ENCODE data around the gene HNF4A.
"Not testable (repeated sequence)": the region's sequence is repeated elsewhere in the genome, so short reads cannot be mapped to it uniquely, and the experiment has no call there.

HNF4A gene

GRCh38 chr20:44355498-44356352 is at the start of gene HNF4A:
HNF4A (plus strand) TSS chr20:44355699; CDS start chr20:44355805, 106 bp downstream.
- Mint-ChIP-seq H3K4me3 (no peak within 1 kb of the TSS), H3K4me1 (no peaks in the 10 kb centered on the region)

GRCh38 chr20:44306927-44307326 is 48.6 kb upstream of the HNF4A start:
- DNase-seq (ENCODE audit: low spot score in 2 of 2) (no peak), ATAC-seq (replicated peaks; ENCODE audit: extremely low read depth, poor library complexity, severe bottlenecking) (no peak)
- H3K4me1 Mint-ChIP-seq, result peaks cover 34% of the 10 kb centered on the region
- no peaks in the 10 kb centered on the region for H3K27me3 Mint-ChIP-seq
- H3K36me3 Mint-ChIP-seq (ENCODE audit: insufficient read depth), result peaks cover 19% of the 10 kb centered on the region
- H3K27ac Mint-ChIP-seq (ENCODE audit: low read depth), result no peak overlapping the region
- H3K9me3 Mint-ChIP-seq, result no peaks in the 10 kb centered on the region
- no peak overlapping the region for H3K4me3 Mint-ChIP-seq

More at GRCh38 chr20:44355498-44356352, at the start of gene HNF4A:
- no peak within 1 kb of the TSS for H3K27ac Mint-ChIP-seq (ENCODE audit: low read depth)
- ATAC-seq (replicated peaks; ENCODE audit: extremely low read depth, poor library complexity, severe bottlenecking) (no peak), DNase-seq (ENCODE audit: low spot score in 2 of 2) (no peak)
- H3K27me3 Mint-ChIP-seq, result peaks cover 28% of the 10 kb centered on the region
- no peaks in the 10 kb centered on the region for H3K9me3 Mint-ChIP-seq
- no peaks in the 10 kb centered on the region for H3K36me3 Mint-ChIP-seq (ENCODE audit: insufficient read depth)

GRCh38 chr20:44309763-44310663 is 45.5 kb upstream of the HNF4A start:
- peak overlapping the region; percentile 87 for H3K4me3 Mint-ChIP-seq
- peaks cover 29% of the 10 kb centered on the region for H3K4me1 Mint-ChIP-seq
- H3K36me3 Mint-ChIP-seq (ENCODE audit: insufficient read depth), result peaks cover 15% of the 10 kb centered on the region
- no peak for ATAC-seq (replicated peaks; ENCODE audit: extremely low read depth, poor library complexity, severe bottlenecking)
- no peak for DNase-seq (ENCODE audit: low spot score in 2 of 2)
- no peaks in the 10 kb centered on the region for H3K27me3 Mint-ChIP-seq
- peak overlapping the region; percentile 90 for H3K27ac Mint-ChIP-seq (ENCODE audit: low read depth)
- no peaks in the 10 kb centered on the region for H3K9me3 Mint-ChIP-seq

DNA sequence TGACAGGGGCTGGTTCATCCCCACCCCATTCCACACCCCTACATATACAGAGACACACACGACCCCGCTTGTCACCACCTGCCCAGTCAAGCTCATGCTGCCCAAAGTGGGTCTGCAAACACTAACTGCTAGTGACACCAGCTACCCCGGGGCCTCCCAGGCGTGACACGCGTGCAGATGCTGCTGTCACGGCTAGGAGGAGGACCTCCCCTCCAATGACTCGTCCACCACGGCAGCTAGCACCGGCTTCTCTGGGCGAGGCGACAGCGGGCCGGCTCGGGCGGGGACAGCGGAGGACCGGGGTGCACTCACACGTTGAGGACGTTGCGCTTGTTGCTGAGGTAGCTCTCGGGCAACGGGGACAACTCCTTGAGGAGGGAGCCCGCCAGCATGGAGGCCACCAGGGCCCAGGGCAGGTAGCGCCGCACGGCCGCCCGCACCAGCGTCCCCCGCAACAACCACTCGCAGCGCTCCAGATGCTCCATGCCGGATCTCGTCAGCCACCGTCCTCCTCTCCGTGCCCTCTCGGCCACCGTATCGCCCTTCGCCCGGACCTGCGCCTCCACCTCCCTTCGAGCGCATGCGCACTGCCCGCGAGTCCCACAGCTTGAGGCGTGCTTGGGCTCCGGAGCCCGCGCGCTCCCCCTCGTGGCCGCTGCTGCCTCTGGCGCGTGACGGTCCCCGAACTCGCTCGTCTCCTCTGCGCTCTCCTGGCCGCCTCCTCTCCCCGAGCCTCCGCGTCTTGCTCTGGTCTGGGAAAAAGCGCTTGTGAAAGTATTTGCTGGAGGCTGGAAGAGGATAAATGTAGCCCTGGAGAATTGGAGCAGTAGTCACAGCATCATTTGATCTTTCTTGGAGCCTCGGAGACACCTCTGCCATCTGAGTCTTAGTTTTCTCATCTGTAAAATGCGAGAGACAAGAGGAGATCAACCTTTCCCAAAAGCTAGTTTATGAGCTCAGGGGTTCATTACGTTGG is 44.5 kb upstream of the HNF4A start, which contains the start of gene FITM2:
TSS of gene FITM2 (minus strand) at position 539 of the 976 bp plus-strand sequence. CDS start at position 485, 54 bp downstream.
- peak; percentile 94 to 95 for DNase-seq (ENCODE audit: low spot score in 2 of 2)
- H3K4me1 Mint-ChIP-seq, result peaks cover 29% of the 10 kb centered on the region
- H3K27me3 Mint-ChIP-seq, result no peaks in the 10 kb centered on the region
- peak; percentile 92 for ATAC-seq (replicated peaks; ENCODE audit: extremely low read depth, poor library complexity, severe bottlenecking)
- H3K4me3 Mint-ChIP-seq, result peak within 1 kb of the TSS; percentile 87
- peaks cover 15% of the 10 kb centered on the region for H3K36me3 Mint-ChIP-seq (ENCODE audit: insufficient read depth)
- no peaks in the 10 kb centered on the region for H3K9me3 Mint-ChIP-seq
- peak within 1 kb of the TSS; percentile 90 for H3K27ac Mint-ChIP-seq (ENCODE audit: low read depth)

DNA sequence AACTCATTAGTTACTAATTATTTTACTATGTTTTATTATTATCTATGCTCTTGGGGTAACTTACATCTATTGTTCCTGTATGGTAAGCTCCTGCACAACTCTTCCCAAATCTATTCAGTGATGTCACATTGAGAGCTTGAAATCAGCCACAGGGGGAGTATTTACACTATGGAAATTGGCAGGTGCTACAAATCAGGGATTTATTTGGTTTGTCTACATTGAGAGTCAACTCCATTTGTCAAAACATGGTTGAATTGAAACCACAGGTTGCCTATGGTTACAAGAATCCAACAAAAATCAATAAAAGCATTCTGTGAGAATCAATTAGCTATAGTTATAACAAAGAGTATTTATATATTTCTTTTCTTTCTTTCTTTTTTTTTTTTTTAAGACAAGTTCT is 40.6 kb upstream of the HNF4A start:
- H3K9me3 Mint-ChIP-seq, result no peaks in the 10 kb centered on the region
- ATAC-seq (replicated peaks; ENCODE audit: extremely low read depth, poor library complexity, severe bottlenecking) (no peak), DNase-seq (ENCODE audit: low spot score in 2 of 2) (no peak)
- H3K27me3 Mint-ChIP-seq, result peaks cover 8% of the 10 kb centered on the region
- H3K4me3 Mint-ChIP-seq, result no peak overlapping the region
- peaks cover 13% of the 10 kb centered on the region for H3K36me3 Mint-ChIP-seq (ENCODE audit: insufficient read depth)
- no peak overlapping the region for H3K27ac Mint-ChIP-seq (ENCODE audit: low read depth)
- peaks cover 16% of the 10 kb centered on the region for H3K4me1 Mint-ChIP-seq

GRCh38 chr20:44319839-44320422 is 35.6 kb upstream of the HNF4A start:
- Mint-ChIP-seq H3K27ac (ENCODE audit: low read depth) (no peak overlapping the region), H3K4me1 (no peaks in the 10 kb centered on the region), H3K27me3 (peaks cover 16% of the 10 kb centered on the region), H3K4me3 (no peak overlapping the region), H3K9me3 (no peaks in the 10 kb centered on the region), H3K36me3 (ENCODE audit: insufficient read depth) (no peaks in the 10 kb centered on the region)
- ATAC-seq (replicated peaks; ENCODE audit: extremely low read depth, poor library complexity, severe bottlenecking), result no peak
- no peak for DNase-seq (ENCODE audit: low spot score in 2 of 2)

DNA sequence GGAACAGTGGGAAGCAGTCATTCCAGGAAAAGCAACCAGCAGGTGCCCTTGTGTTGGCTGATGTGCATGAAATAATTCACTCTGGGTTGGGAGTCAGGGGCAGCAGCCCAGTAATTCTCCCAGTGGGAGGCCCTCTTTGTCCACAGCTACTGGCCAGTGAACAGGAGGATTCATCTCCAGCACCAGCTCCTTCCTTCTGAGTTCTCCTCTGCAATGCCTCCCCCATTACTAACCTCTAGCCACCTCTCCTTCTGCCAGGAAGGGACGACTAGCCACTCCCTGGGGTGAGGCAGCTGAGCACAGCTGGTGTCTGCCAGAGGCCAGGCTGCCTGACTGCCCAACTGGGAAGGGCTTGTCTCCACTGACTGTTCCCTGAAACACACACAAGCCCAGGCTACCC is 31.2 kb upstream of the HNF4A start:
- no peak overlapping the region for H3K27ac Mint-ChIP-seq (ENCODE audit: low read depth)

GRCh38 chr20:44326391-44327159 is 28.9 kb upstream of the HNF4A start:
- Mint-ChIP-seq H3K27ac (ENCODE audit: low read depth) (no peak overlapping the region), H3K4me3 (peak overlapping the region; percentile 52), H3K27me3 (peaks cover 32% of the 10 kb centered on the region), H3K36me3 (ENCODE audit: insufficient read depth) (no peaks in the 10 kb centered on the region), H3K9me3 (no peaks in the 10 kb centered on the region), H3K4me1 (peaks cover 6% of the 10 kb centered on the region)
- ATAC-seq (replicated peaks; ENCODE audit: extremely low read depth, poor library complexity, severe bottlenecking) (no peak), DNase-seq (ENCODE audit: low spot score in 2 of 2) (no peak)

More for the DNA sequence above, 31.2 kb upstream of the HNF4A start:
- Mint-ChIP-seq H3K4me3 (no peak overlapping the region), H3K4me1 (peaks cover 6% of the 10 kb centered on the region), H3K27me3 (peaks cover 26% of the 10 kb centered on the region), H3K36me3 (ENCODE audit: insufficient read depth) (no peaks in the 10 kb centered on the region), H3K9me3 (no peaks in the 10 kb centered on the region)
- ATAC-seq (replicated peaks; ENCODE audit: extremely low read depth, poor library complexity, severe bottlenecking) (no peak), DNase-seq (ENCODE audit: low spot score in 2 of 2) (no peak)

DNA sequence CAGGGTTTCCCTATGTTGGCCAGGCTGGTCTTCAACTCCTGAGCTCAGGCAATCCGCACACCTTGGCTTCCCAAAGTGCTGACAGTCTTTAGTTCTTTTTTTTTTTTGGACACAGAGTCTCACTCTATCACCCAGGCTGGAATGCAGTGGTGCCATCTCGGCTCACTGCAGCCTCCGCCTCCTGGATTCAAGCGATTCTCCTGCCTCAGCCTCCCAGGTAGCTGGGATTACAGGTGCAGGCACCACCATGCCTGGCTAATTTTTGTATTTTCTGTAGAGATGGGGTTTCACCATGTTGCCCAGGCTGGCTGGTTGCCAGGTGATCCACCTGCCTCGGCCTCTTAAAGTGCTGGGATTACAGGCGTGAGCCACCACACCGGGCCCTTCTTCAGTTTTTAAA is 27.8 kb upstream of the HNF4A start:
- H3K36me3 Mint-ChIP-seq (ENCODE audit: insufficient read depth); ATAC-seq (replicated peaks; ENCODE audit: extremely low read depth, poor library complexity, severe bottlenecking); H3K9me3 Mint-ChIP-seq; H3K27ac Mint-ChIP-seq (ENCODE audit: low read depth); H3K4me1 Mint-ChIP-seq; DNase-seq (ENCODE audit: low spot score in 2 of 2): not testable (repeated sequence)
- H3K4me3 Mint-ChIP-seq, result peak overlapping the region; percentile 30
- peaks cover 32% of the 10 kb centered on the region for H3K27me3 Mint-ChIP-seq

- DNase-seq (ENCODE audit: low spot score in 2 of 2) (no peak), ATAC-seq (replicated peaks; ENCODE audit: extremely low read depth, poor library complexity, severe bottlenecking) (no peak)
- H3K27me3 Mint-ChIP-seq, result peaks cover 37% of the 10 kb centered on the region
- no peaks in the 10 kb centered on the region for H3K36me3 Mint-ChIP-seq (ENCODE audit: insufficient read depth)
- H3K27ac Mint-ChIP-seq (ENCODE audit: low read depth), result no peak overlapping the region
- peaks cover 6% of the 10 kb centered on the region for H3K4me1 Mint-ChIP-seq
- no peaks in the 10 kb centered on the region for H3K9me3 Mint-ChIP-seq
- H3K4me3 Mint-ChIP-seq, result no peak overlapping the region
Observed at GRCh38 chr20:44328428-44328827, 27.1 kb upstream of the HNF4A start.

DNA sequence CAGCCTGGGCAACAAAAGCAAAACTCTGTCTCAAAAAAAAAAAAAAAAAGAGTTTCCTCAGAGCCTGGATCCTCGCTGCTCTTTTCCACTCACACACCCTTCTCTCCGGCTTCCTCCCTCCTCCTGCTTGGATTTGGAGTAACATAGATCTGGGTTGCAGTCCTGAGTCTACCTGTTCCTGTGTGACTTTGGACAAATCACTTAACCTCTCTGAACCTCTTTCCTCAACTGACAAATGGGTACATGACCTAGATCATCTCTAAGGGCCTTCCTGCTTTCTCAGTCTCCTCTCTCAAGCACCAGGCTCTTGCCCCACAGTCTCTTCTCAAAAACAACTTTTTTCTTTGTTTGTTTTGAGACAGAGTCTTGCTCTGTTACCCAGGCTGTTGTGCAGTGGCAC is 24.3 kb upstream of the HNF4A start:
- Mint-ChIP-seq H3K4me3 (no peak overlapping the region), H3K27me3 (peaks cover 55% of the 10 kb centered on the region), H3K9me3 (no peaks in the 10 kb centered on the region), H3K4me1 (peaks cover 6% of the 10 kb centered on the region), H3K27ac (ENCODE audit: low read depth) (no peak overlapping the region), H3K36me3 (ENCODE audit: insufficient read depth) (no peaks in the 10 kb centered on the region)
- DNase-seq (ENCODE audit: low spot score in 2 of 2) (no peak), ATAC-seq (replicated peaks; ENCODE audit: extremely low read depth, poor library complexity, severe bottlenecking) (no peak)
